ENCODE data around the gene ATP5PD. TPM values are rescaled to one million over a fixed set of nuclear protein-coding genes. Genes with fewer than 3 reads are reported as not detected.
"Not testable (repeated sequence)": the region's sequence is repeated elsewhere in the genome, so short reads cannot be mapped to it uniquely, and the experiment has no call there.

The ATP5PD gene
- total and polyA plus RNA-seq, 7 donors = 303 to 726 (median 480) TPM

- Histone ChIP-seq H3K27ac (no peak overlapping the region), H3K4me3 (no peak overlapping the region), H3K4me1 (peaks cover 0 to 21% (median 17%) of the 10 kb centered on the region in 4 donors), H3K9me3 (no peaks in the 10 kb centered on the region), H3K27me3 (no peaks in the 10 kb centered on the region), H3K36me3 (peaks cover 0 to 62% (median 19%) of the 10 kb centered on the region in 4 donors)
- no peak for DNase-seq
- intact Hi-C loops (cut with DNase I) = no loop called here
- WGBS, 2 donors = 83 to 88% methylated on average over 2 of the region's 2 CpGs
- no peak for TF ChIP-seq POLR2A (IDR thresholded peaks at IDR 0.05)
- TF ChIP-seq CTCF (IDR thresholded peaks at IDR 0.05) = no peak
- TF ChIP-seq EP300 (IDR thresholded peaks at IDR 0.05) = no peak
These were observed 5.2 kb upstream of the ATP5PD start for GRCh38 chr17:75051941-75052340.

GRCh38 chr17:75049706-75050105, 2.9 kb upstream of the ATP5PD start:
- Histone ChIP-seq H3K36me3 (peaks cover 0 to 46% (median 17%) of the 10 kb centered on the region in 4 donors), H3K4me3 (no peak overlapping the region), H3K27me3 (no peaks in the 10 kb centered on the region), H3K27ac (no peak overlapping the region), H3K4me1 (peaks cover 0 to 32% (median 28%) of the 10 kb centered on the region in 4 donors), H3K9me3 (no peaks in the 10 kb centered on the region)
- intact Hi-C loops (cut with DNase I) = loop anchor here (5.0 kb wide), 2 partner anchors 62 to 133 kb away; partner anchors contain the start of genes CDR2L and SUMO2
- TF ChIP-seq CTCF (IDR thresholded peaks at IDR 0.05) (no peak), EP300 (IDR thresholded peaks at IDR 0.05) (no peak), POLR2A (IDR thresholded peaks at IDR 0.05) (no peak), POLR2AphosphoS5 (IDR thresholded peaks at IDR 0.05) (no peak)
- DNase-seq = no peak

GRCh38 chr17:75049057-75049456, 2.3 kb upstream of the ATP5PD start:
- H3K9me3 ChIP-seq = no peaks in the 10 kb centered on the region
- WGBS, 2 donors = 87 to 90% methylated on average over 5 of the region's 5 CpGs
- peaks cover 0 to 35% (median 28%) of the 10 kb centered on the region in 4 donors for H3K4me1 ChIP-seq
- peak overlapping the region; percentile 96 to 100 (median 98) for H3K27ac ChIP-seq
- H3K36me3 ChIP-seq = peaks cover 0 to 39% (median 12%) of the 10 kb centered on the region in 4 donors
- no peak for DNase-seq
- intact Hi-C loops (cut with DNase I) = loop anchor here (5.0 kb wide), 2 partner anchors 62 to 133 kb away; partner anchors contain the start of genes CDR2L and SUMO2
- TF ChIP-seq POLR2AphosphoS5 (IDR thresholded peaks at IDR 0.05) = no peak
- no peak for TF ChIP-seq EP300 (IDR thresholded peaks at IDR 0.05)
- no peak for TF ChIP-seq CTCF (IDR thresholded peaks at IDR 0.05)
- H3K4me3 ChIP-seq = no peak overlapping the region
- H3K27me3 ChIP-seq = no peaks in the 10 kb centered on the region

GRCh38 chr17:75048249-75048878, 1.6 kb upstream of the ATP5PD start:
- TF ChIP-seq POLR2AphosphoS5 (IDR thresholded peaks at IDR 0.05) = no peak
- Histone ChIP-seq H3K27me3 (no peaks in the 10 kb centered on the region), H3K4me1 (peaks cover 0 to 35% (median 28%) of the 10 kb centered on the region in 4 donors), H3K9me3 (no peaks in the 10 kb centered on the region), H3K36me3 (peaks cover 0 to 32% (median 7%) of the 10 kb centered on the region in 4 donors), H3K4me3 (peak overlapping the region in 3 of 4 donors; percentile 78 to 99 (median 89)), H3K27ac (peak overlapping the region; percentile 96 to 100 (median 98))
- intact Hi-C loops (cut with DNase I) = loop anchor here (5.0 kb wide), 2 partner anchors 61 to 134 kb away; partner anchors contain the start of genes CDR2L and SUMO2
- WGBS, 2 donors = 38 to 50% methylated on average over 5 of the region's 5 CpGs
- DNase-seq = no peak

- H3K4me1 ChIP-seq = peaks cover 0 to 35% (median 28%) of the 10 kb centered on the region in 4 donors
- TF ChIP-seq EP300 (IDR thresholded peaks at IDR 0.05) (no peak), POLR2A (IDR thresholded peaks at IDR 0.05) (no peak), POLR2AphosphoS5 (IDR thresholded peaks at IDR 0.05) (no peak), CTCF (IDR thresholded peaks at IDR 0.05) (no peak)
These were observed 779 bp upstream of the ATP5PD start for GRCh38 chr17:75047398-75048098.

GRCh38 chr17:75045946-75046406, 793 bp downstream of the ATP5PD start:
- not testable (repeated sequence) for H3K27me3 ChIP-seq, DNase-seq, H3K9me3 ChIP-seq
- Histone ChIP-seq H3K4me3 (peak overlapping the region; percentile 78 to 99 (median 92)), H3K4me1 (peaks cover 0 to 35% (median 28%) of the 10 kb centered on the region in 4 donors), H3K36me3 (peaks cover 11 to 29% (median 13%) of the 10 kb centered on the region in 4 donors), H3K27ac (peak overlapping the region; percentile 96 to 100 (median 98))
- intact Hi-C loops (cut with DNase I) = loop anchor here (5.0 kb wide), 2 partner anchors 59 to 136 kb away; partner anchors contain the start of genes CDR2L and SUMO2
- 20 to 25% methylated on average over 25 of the region's 25 CpGs for WGBS, 2 donors

More at GRCh38 chr17:75047398-75048098, 779 bp upstream of the ATP5PD start:
- intact Hi-C loops (cut with DNase I) = loop anchor here (5.0 kb wide), 2 partner anchors 60 to 135 kb away; partner anchors contain the start of genes CDR2L and SUMO2
- Histone ChIP-seq H3K27ac (peak overlapping the region; percentile 96 to 100 (median 98)), H3K36me3 (peaks cover 0 to 24% (median 0%) of the 10 kb centered on the region in 4 donors), H3K4me3 (peak overlapping the region; percentile 78 to 99 (median 92)), H3K9me3 (no peaks in the 10 kb centered on the region), H3K27me3 (no peaks in the 10 kb centered on the region)
- peak; percentile 80 for DNase-seq
- WGBS, 2 donors = 1% methylated on average over 38 of the region's 38 CpGs

All from sigmoid colon (tissue), 7 donors.